ENCODE measurements around the gene PCYT1B. TPM values are rescaled to one million over a fixed set of nuclear protein-coding genes. Genes with fewer than 3 reads are reported as not detected.

The PCYT1B gene
- total RNA-seq, 1 donor from 2014 or later: 1.0 TPM

Small RNA genes within 50 kb of the gene (small RNA-seq; reads per million reads assigned to genes)
- gene SNRPEP9: not detected

Other genes with a start within 250 kb of the PCYT1B start
- 7.8 TPM for gene PDK3, start 182.1 kb downstream of the PCYT1B start, total RNA-seq
- 63.2 TPM for gene POLA1, start 46.6 kb upstream of the PCYT1B start, total RNA-seq

Measured in skeletal muscle tissue (tissue), 2 donors.